Rectal smooth muscle tissue (tissue), 1 donor: Measurements from ENCODE around the gene VPS36.
"Not testable (repeated sequence)": the region's sequence is repeated elsewhere in the genome, so short reads cannot be mapped to it uniquely, and the experiment has no call there.

Experiments used
- H3K27ac ChIP-seq: one replicate; pipeline ENCODE4 v1.7.0; 2013; ENCODE audit warnings: low read depth, low read length, inconsistent platforms
- H3K27me3 ChIP-seq: one replicate; pipeline ENCODE4 v1.7.0; 2013; ENCODE audit warnings: low read length; ENCODE audit not compliant: control insufficient read depth, insufficient read depth
- H3K36me3 ChIP-seq: one replicate; pipeline ENCODE4 v1.7.0; 2013; ENCODE audit warnings: low read length; ENCODE audit not compliant: control insufficient read depth, insufficient read depth
- H3K4me1 ChIP-seq: one replicate; pipeline ENCODE4 v1.7.0; 2013; ENCODE audit warnings: low read length; ENCODE audit not compliant: control insufficient read depth, insufficient read depth
- H3K4me3 ChIP-seq: one replicate; pipeline ENCODE4 v1.7.0; 2013; ENCODE audit warnings: low read length
- H3K9ac ChIP-seq: one replicate; pipeline ENCODE4 v1.7.0; 2013; ENCODE audit warnings: low read length

Gene VPS36, protein sequence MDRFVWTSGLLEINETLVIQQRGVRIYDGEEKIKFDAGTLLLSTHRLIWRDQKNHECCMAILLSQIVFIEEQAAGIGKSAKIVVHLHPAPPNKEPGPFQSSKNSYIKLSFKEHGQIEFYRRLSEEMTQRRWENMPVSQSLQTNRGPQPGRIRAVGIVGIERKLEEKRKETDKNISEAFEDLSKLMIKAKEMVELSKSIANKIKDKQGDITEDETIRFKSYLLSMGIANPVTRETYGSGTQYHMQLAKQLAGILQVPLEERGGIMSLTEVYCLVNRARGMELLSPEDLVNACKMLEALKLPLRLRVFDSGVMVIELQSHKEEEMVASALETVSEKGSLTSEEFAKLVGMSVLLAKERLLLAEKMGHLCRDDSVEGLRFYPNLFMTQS

DNA sequence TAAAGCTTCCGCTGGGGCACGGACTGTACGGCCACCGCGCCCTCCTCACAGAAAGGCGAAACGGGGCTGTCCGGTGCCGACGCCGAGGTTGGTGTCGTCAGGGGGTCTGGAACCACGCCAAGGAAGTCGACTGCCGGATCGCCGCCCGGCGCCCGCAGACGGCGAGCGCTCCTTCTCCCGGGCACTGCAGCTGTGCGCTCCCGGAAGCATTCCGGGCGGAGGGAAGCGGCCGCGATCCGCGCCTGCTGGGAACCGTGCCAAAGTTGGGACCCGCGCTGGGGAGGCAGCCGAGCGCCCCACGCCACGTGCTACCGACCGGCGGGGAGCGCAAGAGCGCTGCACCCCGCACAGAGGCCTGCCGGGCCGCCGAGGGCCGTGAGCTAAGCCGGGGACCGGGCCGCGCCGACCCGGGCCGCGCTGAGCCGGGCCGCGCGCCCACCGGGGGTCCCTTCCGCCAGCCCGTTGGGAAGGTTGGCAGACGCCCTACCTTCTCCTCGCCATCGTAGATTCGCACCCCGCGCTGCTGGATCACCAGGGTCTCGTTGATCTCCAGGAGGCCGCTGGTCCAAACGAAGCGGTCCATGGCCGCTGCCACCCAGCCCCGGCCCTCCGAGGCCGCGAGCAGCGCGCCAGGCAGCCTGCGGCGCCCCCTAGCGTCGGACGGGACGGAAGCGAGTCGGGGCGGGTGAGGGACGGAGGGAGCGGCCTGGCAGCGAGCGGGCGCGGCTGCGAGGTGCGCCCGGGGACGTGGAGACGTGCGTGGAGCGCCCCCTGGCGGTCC lies at the start of gene VPS36:
Gene VPS36 (minus strand): TSS at position 623 of the 781 bp plus-strand sequence. CDS start 40 bp downstream, at position 583.
- Histone ChIP-seq H3K4me3 (peak within 1 kb of the TSS; percentile 94), H3K27ac (peak within 1 kb of the TSS; percentile 94), H3K27me3 (no peaks in the 10 kb centered on the region), H3K36me3 (no peaks in the 10 kb centered on the region), H3K4me1 (peaks cover 4% of the 10 kb centered on the region), H3K9ac (peak within 1 kb of the TSS; percentile 87)

DNA sequence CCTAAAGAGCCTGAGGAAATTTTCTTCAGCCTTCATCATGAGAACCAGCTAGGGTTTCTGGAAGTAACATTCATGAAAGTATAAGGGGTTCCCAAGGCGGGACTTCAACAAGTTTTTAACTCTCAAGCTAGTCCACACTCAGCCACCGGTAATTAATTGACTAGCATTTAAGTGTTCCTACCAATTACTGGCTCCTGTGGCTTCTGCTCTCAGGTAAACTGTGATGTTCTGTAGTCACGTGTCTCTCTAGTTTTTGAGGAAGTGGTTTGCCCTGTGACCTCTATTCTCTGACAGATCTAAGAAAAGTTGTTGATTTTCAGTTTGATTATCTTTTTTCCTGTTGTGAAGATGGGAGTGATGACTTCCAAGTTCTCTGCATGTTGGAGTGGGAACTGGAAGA lies 47.5 kb upstream of the VPS36 start:
- not testable (repeated sequence) for H3K9ac ChIP-seq, H3K4me1 ChIP-seq, H3K27me3 ChIP-seq, H3K27ac ChIP-seq, H3K36me3 ChIP-seq, H3K4me3 ChIP-seq

DNA sequence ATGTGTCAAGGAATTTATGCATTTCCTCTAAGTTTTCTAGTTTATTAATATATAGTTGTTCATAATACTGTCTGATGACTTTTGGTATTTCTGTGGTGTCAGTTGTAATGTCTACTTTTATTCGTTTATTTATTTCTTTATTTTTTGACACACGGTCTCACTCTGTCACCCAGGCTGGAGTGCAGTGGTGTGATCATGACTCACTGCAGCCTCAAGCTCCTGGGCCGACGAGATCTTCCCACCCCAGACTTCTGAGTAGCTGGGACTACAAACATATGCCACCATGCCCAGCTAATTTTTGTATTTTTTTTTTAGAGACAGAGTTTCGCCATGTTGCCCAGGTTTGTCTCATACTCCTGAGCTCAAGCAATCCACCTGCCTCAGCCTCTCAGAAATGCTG lies 43.8 kb upstream of the VPS36 start:
- H3K9ac ChIP-seq, H3K36me3 ChIP-seq, H3K4me1 ChIP-seq, H3K27me3 ChIP-seq, H3K4me3 ChIP-seq, H3K27ac ChIP-seq: not testable (repeated sequence)

DNA sequence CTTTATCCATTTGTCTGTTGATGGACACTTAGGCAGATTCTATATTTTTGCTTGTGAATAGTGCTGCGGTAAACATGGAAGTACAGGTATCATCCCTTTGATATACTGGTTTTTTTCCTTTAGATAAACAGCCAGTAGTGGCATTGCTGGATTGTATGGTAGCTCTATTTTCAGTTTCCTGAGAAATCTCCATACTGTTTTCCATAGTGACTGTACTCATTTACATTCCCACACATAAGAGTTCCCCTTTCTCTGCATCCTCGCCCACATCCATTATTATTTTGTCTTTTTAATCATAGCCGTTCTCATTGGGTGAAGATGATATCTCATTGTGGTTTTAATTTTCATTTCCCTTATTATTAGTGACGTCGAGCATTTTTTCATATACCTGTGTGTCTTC lies 40.6 kb upstream of the VPS36 start:
- H3K27ac ChIP-seq, H3K4me3 ChIP-seq, H3K4me1 ChIP-seq, H3K36me3 ChIP-seq, H3K27me3 ChIP-seq, H3K9ac ChIP-seq: not testable (repeated sequence)

DNA sequence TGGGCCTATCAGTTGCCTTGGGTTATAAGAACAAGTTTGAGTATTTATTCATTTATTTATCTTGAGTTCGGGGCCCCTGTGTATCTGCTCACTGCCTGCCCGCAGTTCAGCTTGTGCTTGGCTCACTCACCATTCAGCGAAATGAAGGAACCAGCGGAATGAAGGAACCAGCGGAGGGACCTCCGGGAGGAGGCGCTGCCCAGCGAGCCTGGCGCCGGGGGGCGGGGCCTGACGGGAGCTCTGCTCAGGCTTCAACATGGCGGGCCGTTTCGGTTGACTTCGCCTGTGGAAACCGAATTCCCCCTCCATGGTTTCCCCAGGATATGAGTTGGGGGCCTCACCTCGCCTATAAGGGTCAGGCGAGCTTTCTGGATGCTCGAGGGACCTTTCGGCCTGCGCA lies 38.3 kb upstream of the VPS36 start:
- not testable (repeated sequence) for H3K27ac ChIP-seq, H3K4me1 ChIP-seq, H3K4me3 ChIP-seq, H3K27me3 ChIP-seq, H3K9ac ChIP-seq, H3K36me3 ChIP-seq

DNA sequence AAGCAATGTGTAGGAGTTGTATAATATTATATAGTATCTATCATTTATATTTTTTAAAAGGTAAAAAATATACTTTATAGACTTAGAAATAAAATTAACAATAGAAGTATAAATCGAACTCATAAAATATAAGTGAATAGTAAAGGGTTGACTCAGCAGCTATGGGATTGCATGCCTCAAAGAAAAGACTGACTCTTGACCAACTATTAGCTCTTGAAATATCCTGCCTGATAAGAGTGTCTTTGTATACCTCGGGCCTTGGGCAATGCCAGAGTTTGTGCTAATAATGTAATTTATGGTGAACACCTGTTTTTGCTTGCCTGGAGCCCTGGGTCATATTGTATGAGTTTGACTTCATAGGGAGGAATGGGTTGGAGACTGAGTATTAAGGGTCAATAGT lies 36.6 kb upstream of the VPS36 start:
- H3K4me3 ChIP-seq, H3K27me3 ChIP-seq, H3K36me3 ChIP-seq, H3K4me1 ChIP-seq, H3K9ac ChIP-seq, H3K27ac ChIP-seq: not testable (repeated sequence)

DNA sequence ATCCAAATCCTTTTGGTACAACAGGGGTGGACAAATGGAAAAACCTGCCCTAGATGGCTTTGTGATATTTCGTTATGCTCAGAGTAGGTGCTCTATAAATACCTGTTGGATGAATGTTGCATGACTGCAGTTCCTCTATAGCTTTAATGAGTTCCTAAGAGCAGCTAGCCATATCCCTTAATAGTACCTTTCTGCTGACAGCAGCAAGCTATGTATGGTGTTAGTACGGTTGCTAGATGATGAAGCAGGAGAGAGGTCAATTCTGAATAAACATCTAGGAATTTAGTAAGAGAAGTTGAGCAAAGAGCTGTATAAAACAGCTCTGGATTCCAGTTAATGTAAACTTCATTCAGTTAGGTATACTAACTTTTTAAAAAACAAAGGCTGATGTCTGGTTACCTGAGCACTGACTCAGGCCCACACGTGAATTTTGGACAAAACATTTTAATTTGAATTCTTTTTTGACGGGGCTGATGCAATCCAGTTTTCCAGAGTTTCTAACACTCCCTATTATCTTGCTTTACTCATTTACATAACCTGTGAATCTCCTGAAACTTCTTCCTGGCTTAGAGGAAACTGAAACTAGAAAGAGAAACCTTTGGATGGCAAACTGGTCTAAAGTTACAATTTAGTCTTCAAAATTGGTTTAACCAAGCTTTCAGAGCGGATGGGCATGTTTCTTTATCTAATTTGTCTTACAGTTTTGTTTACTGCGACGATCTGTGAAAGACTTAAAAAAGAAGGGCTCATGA lies 30.4 kb upstream of the VPS36 start:
- not testable (repeated sequence) for H3K36me3 ChIP-seq, H3K27ac ChIP-seq, H3K4me1 ChIP-seq, H3K9ac ChIP-seq, H3K4me3 ChIP-seq, H3K27me3 ChIP-seq

DNA sequence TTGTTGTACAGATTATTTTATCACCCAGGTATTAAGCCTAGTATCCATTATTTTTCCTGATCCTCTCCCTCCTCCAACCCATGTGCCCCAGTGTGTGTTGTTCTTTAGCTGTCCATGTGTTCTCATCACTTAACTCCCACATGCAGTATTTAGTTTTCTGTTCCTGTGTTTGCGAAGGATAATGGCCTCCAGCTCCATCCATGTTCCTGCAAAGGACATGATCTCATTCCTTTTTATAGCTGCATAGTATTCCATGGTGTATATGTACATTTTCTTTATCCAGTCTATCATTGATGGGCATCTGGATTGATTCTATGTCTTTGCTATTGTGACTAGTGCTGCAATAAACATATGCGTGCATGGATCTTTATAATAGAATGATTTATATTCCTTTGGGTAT lies 18.1 kb upstream of the VPS36 start:
- H3K4me3 ChIP-seq, H3K4me1 ChIP-seq, H3K27ac ChIP-seq, H3K27me3 ChIP-seq, H3K36me3 ChIP-seq, H3K9ac ChIP-seq: not testable (repeated sequence)

DNA sequence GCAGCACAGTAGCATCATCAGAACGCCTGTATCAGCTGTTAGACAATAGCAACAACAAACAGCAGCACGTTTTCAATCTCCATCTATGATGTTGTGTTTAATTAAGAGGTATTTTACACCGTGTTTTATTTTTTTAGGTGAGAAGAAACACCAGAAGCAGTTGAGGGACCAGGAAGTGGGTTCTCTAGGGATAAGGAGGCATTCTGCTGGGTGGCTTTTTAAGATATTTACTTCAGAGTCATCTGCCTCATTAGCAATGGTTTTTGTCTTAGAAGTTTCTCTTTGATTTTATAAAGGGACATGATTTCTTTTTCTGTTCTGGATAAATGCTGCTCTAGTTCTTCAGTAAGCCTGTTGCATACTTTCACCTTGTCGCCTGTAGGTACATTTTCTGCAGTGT lies 13.1 kb upstream of the VPS36 start:
- Histone ChIP-seq H3K9ac (no peak overlapping the region), H3K27ac (no peak overlapping the region), H3K4me3 (no peak overlapping the region), H3K27me3 (no peaks in the 10 kb centered on the region), H3K36me3 (peaks cover 6% of the 10 kb centered on the region), H3K4me1 (no peaks in the 10 kb centered on the region)

DNA sequence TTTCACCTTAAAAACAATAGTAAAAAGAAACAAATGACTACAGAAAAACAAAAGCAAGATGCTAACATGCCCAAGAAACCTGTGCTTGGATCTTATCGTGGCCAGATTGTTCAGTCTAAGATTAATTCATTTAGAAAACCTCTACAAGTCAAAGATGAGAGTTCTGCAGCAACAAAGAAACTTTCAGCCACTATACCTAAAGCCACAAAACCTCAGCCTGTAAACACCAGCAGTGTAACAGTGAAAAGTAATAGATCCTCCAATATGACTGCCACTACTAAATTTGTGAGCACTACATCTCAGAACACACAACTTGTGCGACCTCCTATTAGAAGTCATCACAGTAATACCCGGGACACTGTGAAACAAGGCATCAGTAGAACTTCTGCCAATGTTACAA lies 10.8 kb upstream of the VPS36 start:
- H3K36me3 ChIP-seq: peaks cover 6% of the 10 kb centered on the region
- H3K9ac ChIP-seq: no peak overlapping the region
- no peaks in the 10 kb centered on the region for H3K27me3 ChIP-seq
- H3K4me3 ChIP-seq: no peak overlapping the region
- no peaks in the 10 kb centered on the region for H3K4me1 ChIP-seq
- H3K27ac ChIP-seq: no peak overlapping the region

DNA sequence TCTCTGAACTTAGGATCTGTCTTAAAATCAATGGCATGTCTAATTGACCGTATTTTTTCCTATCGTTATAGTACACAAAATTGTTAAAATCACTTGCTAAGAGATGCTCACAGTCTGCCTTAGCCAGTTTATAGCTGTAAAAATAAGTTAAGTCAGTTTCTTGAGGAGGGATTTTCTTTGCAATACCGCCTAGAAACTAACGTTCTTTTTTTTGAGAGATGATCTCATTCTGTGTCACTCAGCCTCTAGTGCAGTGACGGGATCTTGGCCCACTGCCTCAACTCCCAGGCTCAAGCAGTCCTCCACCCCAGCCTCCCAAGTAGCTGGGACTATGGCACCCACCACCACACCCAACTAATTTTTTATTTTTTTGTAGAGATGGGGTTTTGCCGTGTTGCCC lies 9.2 kb upstream of the VPS36 start:
- no peaks in the 10 kb centered on the region for H3K27me3 ChIP-seq
- no peak overlapping the region for H3K27ac ChIP-seq
- H3K9ac ChIP-seq: no peak overlapping the region
- H3K36me3 ChIP-seq: peaks cover 6% of the 10 kb centered on the region
- no peaks in the 10 kb centered on the region for H3K4me1 ChIP-seq
- H3K4me3 ChIP-seq: no peak overlapping the region

DNA sequence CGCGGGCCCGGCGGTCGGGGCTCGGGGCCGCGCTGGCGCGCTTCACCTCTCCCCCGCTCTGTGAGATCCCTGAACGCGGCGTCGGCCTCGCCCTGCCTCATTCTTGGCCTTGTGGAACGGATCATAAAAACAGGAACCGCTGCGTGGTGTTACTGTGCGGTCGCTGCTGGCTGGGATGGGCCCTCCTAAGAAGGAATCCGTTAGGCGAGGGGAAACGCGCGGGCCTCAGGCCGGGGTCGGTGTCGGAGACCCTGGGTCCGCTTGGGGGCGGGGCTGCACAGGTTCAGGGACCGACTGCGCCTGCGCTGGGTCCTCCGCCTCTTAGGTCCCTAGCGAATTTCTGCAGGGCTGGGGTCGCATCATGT lies 5.2 kb upstream of the VPS36 start:
- Histone ChIP-seq H3K27me3 (no peaks in the 10 kb centered on the region), H3K4me1 (peaks cover 2% of the 10 kb centered on the region), H3K36me3 (no peaks in the 10 kb centered on the region), H3K9ac (peak overlapping the region; percentile 12), H3K27ac (peak overlapping the region; percentile 80), H3K4me3 (peak overlapping the region; percentile 98)
